SIG-M5 treated with dmso at 0.1 percent for 504 hours (cell line): ENCODE results near the gene SBSN.

Source experiments
- DNase-seq: peaks from one replicate; lab custom pipeline; 2025; ENCODE audit not compliant: unreplicated experiment; lab: John Stamatoyannopoulos, UW

The SBSN gene, protein sequence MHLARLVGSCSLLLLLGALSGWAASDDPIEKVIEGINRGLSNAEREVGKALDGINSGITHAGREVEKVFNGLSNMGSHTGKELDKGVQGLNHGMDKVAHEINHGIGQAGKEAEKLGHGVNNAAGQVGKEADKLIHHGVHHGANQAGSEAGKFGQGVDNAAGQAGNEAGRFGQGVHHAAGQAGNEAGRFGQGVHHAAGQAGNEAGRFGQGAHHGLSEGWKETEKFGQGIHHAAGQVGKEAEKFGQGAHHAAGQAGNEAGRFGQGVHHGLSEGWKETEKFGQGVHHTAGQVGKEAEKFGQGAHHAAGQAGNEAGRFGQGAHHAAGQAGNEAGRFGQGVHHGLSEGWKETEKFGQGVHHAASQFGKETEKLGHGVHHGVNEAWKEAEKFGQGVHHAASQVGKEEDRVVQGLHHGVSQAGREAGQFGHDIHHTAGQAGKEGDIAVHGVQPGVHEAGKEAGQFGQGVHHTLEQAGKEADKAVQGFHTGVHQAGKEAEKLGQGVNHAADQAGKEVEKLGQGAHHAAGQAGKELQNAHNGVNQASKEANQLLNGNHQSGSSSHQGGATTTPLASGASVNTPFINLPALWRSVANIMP

DNA sequence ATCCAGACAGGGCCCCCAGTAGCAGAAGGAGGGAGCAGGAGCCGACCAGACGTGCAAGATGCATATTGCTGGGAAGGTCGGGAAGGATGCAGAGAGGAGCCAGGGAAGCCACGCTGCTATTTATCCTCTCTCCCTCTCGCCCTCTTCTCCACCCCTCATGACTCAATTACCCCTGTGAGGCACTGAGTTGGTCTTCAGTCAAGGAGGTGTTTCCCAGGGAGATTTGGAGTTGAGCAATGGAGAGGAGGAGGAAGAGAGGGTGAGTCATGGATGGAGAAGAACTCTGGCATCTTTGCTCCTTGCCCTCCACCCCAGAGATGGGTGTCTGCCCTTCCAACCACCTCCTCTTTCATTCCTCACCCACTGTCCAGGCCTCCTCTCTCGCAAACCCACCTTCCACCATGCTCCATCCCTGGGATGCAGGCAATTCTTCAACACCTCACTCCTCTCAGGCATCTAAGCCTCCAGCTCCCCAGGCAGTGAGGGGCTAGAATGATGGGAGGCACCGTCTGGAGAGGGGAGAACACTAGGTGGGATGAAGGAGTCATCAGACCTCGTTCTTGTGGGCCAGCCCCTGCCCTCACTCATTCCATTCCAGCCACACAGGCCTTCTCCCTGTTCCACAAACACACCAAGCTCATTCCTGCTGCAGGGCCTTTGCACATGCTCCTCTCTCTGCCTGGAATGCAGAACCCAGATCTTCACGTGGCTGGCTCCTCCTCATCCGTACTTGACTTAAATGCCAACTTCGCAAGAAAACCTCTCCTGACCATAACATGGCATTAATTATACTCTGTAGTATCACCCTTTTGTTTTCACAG, at the start of gene SBSN:
Gene SBSN (minus strand): TSS at position 94 of the 821 bp plus-strand sequence. CDS start 30 bp downstream, at position 64.
- DNase-seq: no peak

DNA sequence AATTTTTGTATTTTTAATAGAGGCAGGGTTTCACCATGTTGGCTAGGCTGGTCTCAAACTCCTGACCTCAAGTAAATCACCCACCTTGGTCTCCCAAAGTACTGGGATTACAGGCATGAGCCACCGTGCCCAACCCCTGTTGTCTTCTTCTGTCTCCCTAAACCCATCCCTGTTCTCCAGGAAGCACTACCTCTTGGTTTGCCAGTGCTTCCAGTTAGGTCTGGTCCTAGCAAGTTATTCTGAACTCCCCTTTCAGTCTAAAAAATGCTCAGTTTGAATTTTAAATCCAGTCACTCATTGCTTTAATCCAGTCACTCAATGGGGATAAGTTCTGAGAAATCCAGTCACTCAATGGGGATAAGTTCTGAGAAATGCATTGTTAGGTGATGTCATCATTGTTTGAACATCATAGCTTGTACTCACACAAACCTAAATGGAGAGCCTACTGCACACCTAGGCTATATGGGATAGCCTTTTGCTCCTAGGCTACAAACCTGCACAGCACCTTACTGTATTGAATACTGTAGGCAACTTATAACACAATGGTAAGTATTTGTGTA, 43.4 kb upstream of the SBSN start:
- DNase-seq: no peak

DNA sequence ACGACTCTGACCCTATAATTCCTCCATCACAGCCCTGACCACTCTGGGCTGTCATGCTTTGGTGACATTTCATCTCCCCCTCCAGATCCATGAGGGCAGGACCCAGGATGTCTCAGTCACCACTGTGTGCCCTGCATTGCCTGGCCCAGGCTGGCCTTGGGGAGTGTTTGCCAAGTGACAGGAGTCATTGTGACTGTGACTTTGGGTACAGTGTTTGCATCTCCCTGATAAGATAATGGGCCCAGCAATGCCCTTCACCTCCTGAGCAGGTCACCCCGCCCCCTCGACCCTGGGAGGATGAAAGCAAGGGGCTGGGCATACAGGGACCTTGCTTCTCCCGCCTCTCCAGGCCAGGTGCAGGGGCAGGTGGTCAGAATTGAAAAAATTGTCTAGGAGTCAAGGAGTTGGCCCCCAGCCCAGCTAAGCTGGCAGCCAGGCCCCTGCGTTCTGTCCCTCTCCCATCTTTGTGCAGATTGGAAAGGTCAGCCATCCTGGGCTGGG, 41.2 kb upstream of the SBSN start:
- DNase-seq: no peak

DNA sequence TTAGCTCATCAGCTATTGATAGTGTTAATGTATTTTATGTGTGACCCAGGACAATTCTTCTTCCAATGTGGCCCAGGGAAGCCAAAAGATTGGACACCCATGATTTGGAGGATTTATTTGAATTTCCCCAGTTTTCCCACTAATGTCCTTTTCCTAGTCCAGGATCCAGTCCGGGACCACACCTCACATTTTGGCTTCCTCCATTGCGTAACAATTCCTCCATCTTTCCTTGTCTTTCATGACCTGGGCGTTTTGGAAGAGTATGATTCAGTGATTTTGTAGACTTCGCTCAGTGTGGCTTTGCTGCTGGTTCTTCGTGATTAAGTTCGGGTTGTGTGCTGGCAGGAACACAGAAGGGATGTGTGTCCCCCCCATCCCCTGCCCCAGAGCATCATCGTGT, 38.6 kb upstream of the SBSN start:
- DNase-seq: no peak

DNA sequence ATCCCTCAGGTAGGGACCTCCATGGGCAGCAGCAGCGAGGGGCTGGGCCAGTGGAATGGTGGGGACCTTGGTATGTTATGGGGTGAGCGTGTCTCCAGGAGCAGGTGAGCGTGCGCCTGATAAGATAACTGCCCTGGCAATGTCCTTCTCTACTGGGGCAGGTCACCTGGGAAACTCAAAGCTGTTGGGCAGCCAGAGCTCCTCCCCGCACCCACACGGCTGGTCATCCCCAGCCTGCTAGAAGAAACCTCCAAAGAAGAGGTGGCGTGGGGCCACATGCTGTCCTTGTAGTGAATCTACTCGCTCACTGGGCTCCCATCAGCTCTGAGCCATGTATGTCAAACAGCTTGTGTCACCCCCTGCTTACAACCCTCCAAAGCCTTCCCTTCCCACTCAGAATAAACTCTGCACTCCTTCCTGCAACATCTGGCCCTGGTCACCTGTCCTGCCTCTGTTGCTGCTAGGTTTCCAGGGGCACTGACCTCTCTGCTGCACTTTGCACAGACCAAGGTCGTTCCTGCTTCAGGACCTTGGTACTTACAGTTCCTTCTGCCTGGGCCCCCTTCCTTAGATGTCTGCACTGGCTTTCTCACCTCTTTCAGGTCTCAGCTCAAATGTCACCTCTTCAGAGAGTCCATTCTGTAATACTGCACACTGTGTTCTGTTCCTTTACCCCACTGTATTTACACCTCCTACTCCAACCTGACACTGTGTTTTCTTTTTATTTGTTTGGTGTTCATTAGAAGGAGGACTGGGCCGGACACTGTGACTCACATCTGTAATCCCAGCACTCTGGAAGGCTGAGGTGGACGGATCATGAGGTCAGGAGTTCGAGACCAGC, 37.1 kb upstream of the SBSN start:
- DNase-seq: no peak

DNA sequence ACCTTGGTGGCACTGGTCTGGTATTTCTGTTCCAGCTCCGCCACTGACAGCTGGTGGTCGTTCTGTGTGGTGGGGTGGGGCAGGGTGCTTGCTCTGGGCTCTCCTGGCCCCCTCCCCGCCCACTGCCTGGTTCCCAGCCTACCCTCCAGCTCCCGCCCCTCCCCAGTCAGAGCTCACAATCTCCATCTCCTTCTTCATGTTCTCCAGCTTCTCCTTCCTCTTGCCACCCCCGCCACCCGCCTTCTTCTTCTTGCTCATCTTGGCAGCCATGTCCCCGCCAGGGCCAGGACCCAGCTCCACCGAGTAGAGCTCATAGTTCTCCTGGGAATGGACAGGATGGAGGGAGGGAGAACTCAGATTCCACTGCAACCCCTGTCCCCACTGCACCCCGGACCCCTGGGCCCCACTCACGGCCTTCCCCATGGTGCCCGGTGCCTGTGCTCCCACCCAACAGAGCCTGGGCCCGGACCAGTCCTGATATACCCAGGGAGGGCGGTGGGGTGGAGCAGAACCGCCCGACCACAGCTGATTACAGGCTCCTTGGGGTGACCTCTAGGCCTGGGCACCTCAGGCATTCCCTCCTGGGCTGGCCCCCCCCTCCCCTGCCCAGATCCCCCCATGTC, 35.2 kb upstream of the SBSN start, which contains the start of gene ATP4A:
Gene ATP4A (minus strand): TSS at position 452 of the 623 bp plus-strand sequence. CDS start 29 bp downstream, at position 423.
- no peak for DNase-seq

DNA sequence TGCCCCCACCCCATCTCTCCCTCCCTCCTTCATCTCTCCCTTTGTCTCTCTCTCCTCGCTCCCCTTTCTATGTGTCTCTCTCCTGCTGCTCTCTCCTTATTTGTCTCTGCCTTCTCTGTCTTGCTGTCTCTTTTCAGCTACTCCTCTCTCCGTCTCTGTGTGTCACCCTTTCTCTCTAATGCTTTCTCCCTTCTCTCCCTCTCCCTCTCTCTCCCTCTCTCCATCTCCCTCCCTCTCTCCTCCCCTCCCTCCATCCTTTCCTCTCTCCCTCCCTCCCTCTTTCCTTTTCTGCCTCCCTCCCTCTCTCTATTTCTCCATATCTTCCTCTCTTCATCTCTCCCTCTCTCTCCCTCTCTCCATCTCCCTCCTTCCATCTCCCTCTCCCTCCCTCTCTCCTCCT, 34.7 kb upstream of the SBSN start:
- DNase-seq: no peak

DNA sequence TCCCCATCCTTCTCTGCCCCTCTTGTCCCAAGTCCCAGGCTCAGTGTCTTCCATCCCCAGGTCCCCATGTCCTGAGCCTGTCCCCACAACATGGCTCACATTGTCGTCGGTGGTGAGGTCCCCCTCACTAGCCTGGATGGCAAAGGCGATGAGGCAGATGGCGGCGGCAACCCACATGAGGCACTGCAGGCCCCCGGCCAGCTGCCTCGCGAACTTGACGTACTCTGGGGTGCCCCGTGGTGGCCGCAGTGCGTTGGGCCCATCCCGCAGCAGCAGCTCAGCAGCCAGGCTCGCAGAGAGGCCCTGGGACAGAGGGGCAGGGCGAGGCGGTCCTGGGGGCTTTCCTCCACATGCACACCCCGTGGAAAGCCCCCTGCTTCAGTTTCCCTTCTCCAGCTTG, 34.2 kb upstream of the SBSN start:
- no peak for DNase-seq

DNA sequence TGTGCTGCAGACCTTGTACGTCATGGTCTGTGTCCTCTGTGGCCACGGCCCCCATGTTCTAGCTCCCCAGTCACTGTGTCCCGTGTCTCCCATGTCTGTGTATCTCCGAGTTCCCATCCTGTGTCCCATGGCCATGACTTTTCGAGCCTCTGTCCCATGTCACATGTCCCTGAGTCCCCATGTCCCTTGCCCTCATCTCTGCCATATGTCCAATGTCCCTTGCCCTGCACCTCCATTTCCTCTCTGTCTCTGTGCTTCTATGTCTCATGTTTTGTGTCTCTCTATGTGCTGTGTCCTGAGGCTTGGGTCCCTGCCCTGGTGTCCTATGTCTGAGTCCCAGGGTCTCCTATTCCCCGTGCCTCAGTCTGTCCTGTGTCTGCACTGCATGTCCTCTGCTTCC, 33.3 kb upstream of the SBSN start:
- DNase-seq: no peak

DNA sequence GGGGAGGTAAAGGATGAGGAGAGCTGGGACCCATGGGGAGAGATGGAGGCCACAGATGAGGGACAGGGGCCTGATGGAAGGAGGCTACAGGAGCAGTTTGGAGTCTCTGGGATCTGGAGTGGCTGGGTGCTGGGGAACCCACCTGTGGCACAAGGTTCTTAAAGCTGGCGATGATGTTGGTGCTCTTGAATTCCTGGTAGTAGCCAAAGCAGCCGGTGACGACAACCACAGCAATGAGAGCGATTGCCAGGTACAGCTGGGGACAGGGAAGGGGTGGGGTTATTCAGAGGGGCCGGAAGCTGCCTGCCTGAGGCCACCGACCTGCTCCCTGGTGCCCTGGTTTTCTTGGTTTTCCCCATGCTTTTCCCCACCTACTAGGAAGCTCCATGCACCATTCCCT, 32.6 kb upstream of the SBSN start:
- DNase-seq: no peak

DNA sequence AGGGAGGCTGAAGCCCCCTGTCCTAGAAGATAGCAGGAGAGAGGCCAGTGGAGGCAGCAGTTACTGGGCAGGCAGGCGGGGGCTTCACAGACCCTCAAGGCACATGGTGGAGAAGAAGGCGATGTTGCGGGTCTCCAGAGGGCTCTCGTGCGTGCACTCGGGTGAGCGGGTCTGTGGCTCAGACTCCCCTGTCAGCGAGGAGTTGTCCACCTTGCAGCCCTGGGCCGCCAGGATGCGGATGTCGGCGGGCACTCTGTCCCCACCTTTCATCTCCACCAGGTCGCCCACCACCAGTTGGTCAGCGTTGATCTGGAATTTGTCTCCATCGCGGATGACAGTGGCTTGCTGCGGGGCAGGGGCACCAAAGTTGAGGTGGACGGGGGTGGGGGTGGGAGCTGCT, 32.2 kb upstream of the SBSN start:
- DNase-seq: no peak

DNA sequence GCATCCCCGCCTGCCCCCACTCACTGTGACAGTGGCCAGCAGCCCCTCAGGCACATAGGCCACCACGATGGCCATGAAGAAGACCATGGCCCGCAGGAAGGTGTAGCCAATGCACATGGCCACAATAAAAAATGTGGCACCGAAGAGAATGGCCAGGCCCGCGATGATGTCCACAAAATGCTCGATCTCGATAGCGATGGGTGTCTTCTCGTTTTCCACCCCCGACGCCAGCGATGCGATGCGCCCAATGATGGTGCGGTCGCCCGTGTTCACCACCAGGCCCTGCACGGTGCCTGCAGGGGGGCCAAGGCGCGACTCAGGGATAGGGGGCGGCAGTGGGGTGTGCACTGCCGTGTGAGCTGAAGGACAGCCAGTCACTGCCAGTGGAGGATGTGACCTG, 31.7 kb upstream of the SBSN start:
- no peak for DNase-seq

DNA sequence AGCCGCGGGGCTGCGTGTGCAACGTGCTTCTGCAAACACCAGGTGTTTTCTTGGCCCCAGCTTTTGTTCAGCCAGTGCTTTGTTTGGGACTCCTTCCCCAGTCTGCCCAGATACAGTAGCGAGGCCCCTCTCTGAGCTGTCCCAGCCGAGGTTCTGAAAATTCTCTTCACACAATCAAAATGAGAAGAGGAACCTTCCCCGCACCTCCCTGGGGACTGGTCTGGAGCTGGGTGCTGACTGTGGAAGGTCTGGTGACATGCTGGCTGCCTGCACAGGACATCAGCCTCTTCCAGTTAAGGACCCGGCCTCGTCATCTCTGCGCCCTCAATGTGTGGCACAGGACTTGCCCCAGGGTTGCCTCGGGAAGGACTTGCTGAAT, 31.2 kb upstream of the SBSN start:
- DNase-seq: peak; percentile 2

DNA sequence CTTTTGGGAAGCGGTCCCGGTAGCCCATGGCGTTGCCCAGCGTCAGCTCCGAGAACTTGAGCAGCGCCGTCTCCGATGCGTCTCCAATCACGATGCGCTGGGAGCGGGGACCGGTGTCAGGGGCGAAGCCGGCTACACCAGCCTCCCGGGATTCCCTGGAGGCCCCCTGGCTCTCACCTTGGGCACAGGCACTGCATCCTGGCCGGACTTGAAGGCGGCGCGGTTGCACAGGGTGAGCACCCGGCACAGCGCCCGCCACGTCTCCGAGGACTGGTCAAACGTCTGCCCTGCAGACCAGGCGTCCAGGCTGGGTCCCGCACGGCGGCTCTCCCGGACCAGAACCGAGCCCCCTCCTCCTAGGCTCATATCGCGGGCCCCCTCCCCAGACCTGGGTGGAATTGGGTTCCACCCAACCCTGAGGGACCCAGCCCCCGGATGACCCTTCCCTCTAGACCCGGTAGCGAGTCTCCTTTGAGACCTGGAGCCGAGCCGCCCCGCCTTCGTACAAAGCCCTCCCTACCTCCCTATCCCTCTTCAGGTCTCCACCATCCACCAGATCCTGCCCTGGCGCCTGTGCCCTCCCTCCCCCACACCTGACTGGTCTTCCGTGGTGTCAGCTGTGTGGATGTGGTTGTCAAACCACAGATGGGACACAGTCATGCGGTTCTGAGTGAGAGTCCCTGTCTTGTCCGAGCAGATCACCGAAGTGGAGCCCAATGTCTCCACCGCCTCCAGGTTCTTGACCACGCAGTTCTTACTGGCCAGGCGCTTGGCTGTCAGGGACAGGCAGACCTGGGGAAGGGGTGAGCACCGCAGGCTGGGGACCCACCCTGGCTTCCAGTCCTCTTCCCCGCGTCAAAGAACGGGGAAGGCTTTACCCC, 30.5 kb upstream of the SBSN start:
- no peak for DNase-seq

DNA sequence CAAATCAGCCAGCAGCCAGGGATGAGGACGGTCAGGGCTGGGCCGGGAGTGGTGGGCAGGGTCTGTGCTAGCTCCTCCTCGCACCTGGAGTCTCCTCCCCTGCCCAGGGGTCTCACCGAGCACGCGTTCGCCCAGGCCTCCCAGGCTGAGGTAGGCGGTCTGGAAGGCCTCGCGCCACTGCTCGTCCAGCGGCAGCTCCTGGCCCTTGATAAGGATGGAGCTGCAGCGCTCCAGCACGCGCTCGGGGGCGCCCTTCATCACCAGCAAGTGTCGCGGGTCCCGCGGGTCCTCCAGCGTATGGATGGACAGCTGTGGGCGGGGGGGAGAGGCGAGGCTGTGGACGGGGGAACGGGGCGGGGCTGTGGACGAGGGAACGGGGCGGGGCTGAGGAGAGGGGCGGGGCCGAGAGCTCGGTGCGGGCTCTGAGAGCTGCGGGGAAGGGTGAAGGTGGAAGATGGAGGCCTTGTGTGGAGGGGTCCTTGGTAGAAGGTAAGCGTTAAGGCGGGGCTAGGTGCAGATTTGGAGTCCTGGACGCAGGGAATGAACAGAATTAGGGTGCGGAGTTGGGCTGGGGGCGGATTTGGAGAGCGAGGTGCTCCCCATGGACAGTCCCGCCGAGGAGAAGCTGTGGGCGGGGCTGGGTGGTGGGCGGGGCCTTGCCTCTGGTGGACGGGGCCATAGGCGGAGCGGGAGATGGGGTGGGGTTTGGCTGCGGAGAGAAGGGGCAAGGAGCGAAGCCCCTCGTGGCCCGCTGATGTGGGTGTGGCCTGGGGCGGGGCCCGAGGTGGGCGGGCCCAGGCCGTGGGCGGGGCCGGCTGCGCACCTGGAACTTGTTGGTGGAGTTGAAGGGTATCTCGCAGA, 29.7 kb upstream of the SBSN start:
- DNase-seq: no peak

DNA sequence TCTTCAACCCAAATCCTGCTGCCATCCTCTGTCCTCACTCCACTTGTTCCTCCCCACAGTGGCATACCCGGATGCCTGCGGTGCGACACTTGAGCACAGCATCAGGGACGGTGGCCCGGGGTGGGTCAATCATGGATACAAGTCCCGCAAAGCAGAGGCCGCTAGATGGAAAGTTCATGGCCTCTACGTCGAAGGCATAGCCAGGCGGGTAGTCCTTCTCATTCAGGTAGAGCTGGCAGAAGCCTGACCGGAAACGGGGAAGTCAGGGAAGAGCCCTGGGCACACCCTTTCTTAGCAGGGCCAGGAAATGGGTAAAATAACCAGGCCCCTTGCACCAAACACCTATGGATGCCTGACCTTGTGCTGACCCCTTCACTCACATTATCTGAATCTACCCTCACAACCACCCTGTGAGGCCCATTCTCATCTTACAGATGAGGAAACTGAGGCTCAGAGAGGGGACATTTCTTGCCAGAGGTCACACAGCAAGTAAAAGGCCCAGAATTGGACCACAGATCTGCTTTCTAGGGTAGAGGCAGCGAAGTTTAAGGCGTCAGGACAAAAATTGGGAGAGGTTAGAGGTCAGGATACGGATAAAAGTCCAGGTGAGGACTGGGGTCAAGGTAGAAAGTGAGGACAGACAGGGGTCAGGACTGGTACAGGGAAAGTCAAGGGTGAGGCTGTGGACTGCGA, 28.9 kb upstream of the SBSN start:
- no peak for DNase-seq

DNA sequence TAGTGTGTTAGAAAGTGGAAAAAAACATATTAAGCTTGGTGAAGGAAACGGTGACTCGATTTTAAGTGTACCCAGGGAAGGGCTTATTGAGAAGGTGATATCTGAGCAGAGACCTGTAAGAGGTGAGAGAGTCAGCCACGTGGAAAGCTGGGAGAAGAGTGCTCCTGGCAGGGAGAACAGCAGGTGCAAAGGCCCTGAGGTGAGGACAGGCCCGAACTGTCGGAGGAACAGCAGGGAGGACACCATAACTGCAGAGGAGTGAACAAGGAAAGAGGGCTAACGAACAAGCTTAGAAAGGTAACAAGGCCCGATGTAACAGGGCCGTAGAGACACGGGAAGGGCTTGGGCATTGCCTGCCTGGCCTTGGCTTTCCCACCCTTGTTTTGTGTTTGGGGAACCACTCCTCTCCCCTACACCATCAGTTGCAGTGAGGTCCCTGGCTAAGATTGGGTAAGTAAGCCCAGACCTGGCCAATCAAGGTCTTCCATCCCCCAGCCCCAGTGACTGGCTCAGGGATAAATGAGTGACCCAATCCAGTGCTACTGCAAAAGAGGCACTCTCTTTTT, 28.0 kb upstream of the SBSN start:
- DNase-seq: no peak
